Motor neuron (in vitro differentiated cells): Measurements from ENCODE around the gene MUC5B. TPM values are rescaled to one million over a fixed set of nuclear protein-coding genes. Genes with fewer than 3 reads are reported as not detected.
"Not testable (repeated sequence)": the region's sequence is repeated elsewhere in the genome, so short reads cannot be mapped to it uniquely, and the experiment has no call there.

Source experiments
- ATAC-seq, 8 experiments: fragments of 200-7000 bp; cut with Tn5 transposase; replicated peaks in 6 of 8; 2 replicates each; pipeline ENCODE4 v1.8.0; 2021; ENCODE audit warnings: mild to moderate bottlenecking in 8 of 8, moderate library complexity in 8 of 8
- H3K27ac ChIP-seq, 2 donors: fragments of 250-450 bp; sonication (Bioruptor Pico); 2 replicates each; pipeline ENCODE4 v1.9.0; 2021; ENCODE audit warnings: antibody characterized with exemption in 2 of 2, mild to moderate bottlenecking in 2 of 2, moderate library complexity in 1 of 2
- H3K4me1 ChIP-seq, 2 donors: fragments of 250-450 bp; sonication (Bioruptor Pico); replicated peaks in 1 of 2; 2 replicates each; pipeline ENCODE4 v1.6.1; 2021; ENCODE audit warnings: antibody characterized with exemption in 2 of 2, mild to moderate bottlenecking in 2 of 2, moderate library complexity in 1 of 2
- H3K4me3 ChIP-seq, 5 donors: fragments of 250-450 bp; sonication (Bioruptor Pico); 2 replicates each; pipeline ENCODE4 v1.9.0; 2021; ENCODE audit warnings: antibody characterized with exemption in 5 of 5, mild to moderate bottlenecking in 5 of 5, moderate library complexity in 4 of 5
- WGBS, 10 experiments: fragments of 450-650 bp; shearing (Covaris generic); methylation state at CpG; one replicate each; pipeline ENCODE4 v1.0.0; 2022; 5-methylcytosine and 5-hydroxymethylcytosine counted together
- in situ Hi-C, 9 experiments: fragments of 400-800 bp; cut with MboI; loops; one replicate each; pipeline ENCODE4 v1.15.0; 2021; ENCODE audit warnings: low sequenced_read_pairs in 9 of 9, low pct_unique_long_range_greater_than_20kb in 2 of 9; ENCODE audit not compliant: unreplicated experiment in 9 of 9
- total RNA-seq, 8 experiments: library from RNA; unstranded; fragments of 300-600 nt; gene quantifications; 2 replicates each; pipeline versions ENCODE4 v1.2.3 to v1.2.4, GENCODE V29; 2022

The MUC5B gene
- total RNA-seq, 8 experiments from 2014 or later = under 0.01 to 4.7 (median 0.85) TPM

GRCh38 chr11:1236316-1237127, 13.7 kb downstream of the MUC5B start:
- no peaks in the 10 kb centered on the region for H3K4me1 ChIP-seq
- WGBS, 10 experiments = 65 to 100% (median 77%) methylated on average over 2 to 9 of the region's 37 CpGs; no CpG with 5 or more reads in 6 of the 10 experiments
- ATAC-seq = no peak
- in situ Hi-C loops = no loop called here
- H3K27ac ChIP-seq = no peak overlapping the region
- H3K4me3 ChIP-seq = no peak overlapping the region

- 8 to 100% (median 83%) methylated on average over 1 to 6 of the region's 13 CpGs; no CpG with 5 or more reads in 4 of the 10 experiments for WGBS, 10 experiments
- no peak for ATAC-seq
- Histone ChIP-seq H3K27ac (no peak overlapping the region), H3K4me3 (no peak overlapping the region), H3K4me1 (no peaks in the 10 kb centered on the region)
- in situ Hi-C loops = no loop called here
These were observed 14.3 kb downstream of the MUC5B start for GRCh38 chr11:1237128-1237580.

- H3K4me3 ChIP-seq = no peak overlapping the region
- no peak for ATAC-seq
- WGBS, 10 experiments = 20 to 40% (median 37%) methylated on average over 1 to 2 of the region's 10 CpGs; no CpG with 5 or more reads in 6 of the 10 experiments
- no peaks in the 10 kb centered on the region for H3K4me1 ChIP-seq
- in situ Hi-C loops = no loop called here
- H3K27ac ChIP-seq = no peak overlapping the region
These were observed 15.0 kb downstream of the MUC5B start for GRCh38 chr11:1237851-1238250.

- Histone ChIP-seq H3K27ac (no peak overlapping the region), H3K4me3 (no peak overlapping the region), H3K4me1 (no peaks in the 10 kb centered on the region)
- 44 to 100% (median 53%) methylated on average over 3 to 14 of the region's 34 CpGs; no CpG with 5 or more reads in 6 of the 10 experiments for WGBS, 10 experiments
- ATAC-seq = no peak
- in situ Hi-C loops = no loop called here
These were observed 16.1 kb downstream of the MUC5B start for GRCh38 chr11:1238767-1239595.

- Histone ChIP-seq H3K4me1 (no peaks in the 10 kb centered on the region), H3K27ac (no peak overlapping the region), H3K4me3 (no peak overlapping the region)
- no CpG with 5 or more reads among the region's 23 CpGs for WGBS, 10 experiments
- no peak for ATAC-seq
- in situ Hi-C loops = no loop called here
These were observed 16.8 kb downstream of the MUC5B start for GRCh38 chr11:1239596-1240205.

GRCh38 chr11:1240771-1241170, 17.9 kb downstream of the MUC5B start:
- WGBS, 10 experiments = 69 to 90% (median 81%) methylated on average over 2 to 4 of the region's 25 CpGs; no CpG with 5 or more reads in 7 of the 10 experiments
- Histone ChIP-seq H3K27ac (no peak overlapping the region), H3K4me1 (no peaks in the 10 kb centered on the region), H3K4me3 (no peak overlapping the region)
- in situ Hi-C loops = no loop called here
- ATAC-seq = no peak

- 73 to 100% methylated on average over 2 to 6 of the region's 20 CpGs; no CpG with 5 or more reads in 8 of the 10 experiments for WGBS, 10 experiments
- no peak for ATAC-seq
- in situ Hi-C loops = no loop called here
- Histone ChIP-seq H3K27ac (no peak overlapping the region), H3K4me1 (no peaks in the 10 kb centered on the region), H3K4me3 (no peak overlapping the region)
These were observed 18.8 kb downstream of the MUC5B start for GRCh38 chr11:1241706-1242105.

GRCh38 chr11:1242289-1242688, 19.4 kb downstream of the MUC5B start:
- no peak for ATAC-seq
- Histone ChIP-seq H3K4me1 (no peaks in the 10 kb centered on the region), H3K27ac (no peak overlapping the region), H3K4me3 (no peak overlapping the region)
- in situ Hi-C loops = no loop called here
- WGBS, 10 experiments = 73 to 100% (median 83%) methylated on average over 1 to 9 of the region's 20 CpGs; no CpG with 5 or more reads in 6 of the 10 experiments

- in situ Hi-C loops, H3K4me1 ChIP-seq, H3K27ac ChIP-seq, ATAC-seq, H3K4me3 ChIP-seq: not testable (repeated sequence)
- no CpG with 5 or more reads among the region's 11 CpGs for WGBS, 10 experiments
These were observed 19.9 kb downstream of the MUC5B start for GRCh38 chr11:1242751-1243150.

GRCh38 chr11:1243521-1243920, 20.7 kb downstream of the MUC5B start:
- H3K27ac ChIP-seq, in situ Hi-C loops, ATAC-seq, H3K4me3 ChIP-seq, H3K4me1 ChIP-seq: not testable (repeated sequence)
- no CpG with 5 or more reads among the region's 18 CpGs for WGBS, 10 experiments

GRCh38 chr11:1244557-1244956, 21.7 kb downstream of the MUC5B start:
- WGBS, 10 experiments = no CpG with 5 or more reads among the region's 9 CpGs
- ATAC-seq, H3K4me1 ChIP-seq, H3K27ac ChIP-seq, H3K4me3 ChIP-seq, in situ Hi-C loops: not testable (repeated sequence)

- H3K27ac ChIP-seq, H3K4me3 ChIP-seq, H3K4me1 ChIP-seq, in situ Hi-C loops, ATAC-seq: not testable (repeated sequence)
- no CpG with 5 or more reads among the region's 14 CpGs for WGBS, 10 experiments
These were observed 22.9 kb downstream of the MUC5B start for GRCh38 chr11:1245717-1246116.

GRCh38 chr11:1246301-1246700, 23.4 kb downstream of the MUC5B start:
- WGBS, 10 experiments = 28 to 100% methylated on average over 2 to 3 of the region's 14 CpGs; no CpG with 5 or more reads in 8 of the 10 experiments
- ATAC-seq, H3K4me1 ChIP-seq, H3K4me3 ChIP-seq, H3K27ac ChIP-seq, in situ Hi-C loops: not testable (repeated sequence)
